HG02571 (cell line): ENCODE measurements around the gene KRT83.

Experiments used
- ATAC-seq: cut with Tn5 transposase; IDR thresholded peaks from one replicate; pipeline ENCODE4 v1.9.1; 2021; ENCODE audit warnings: mild to moderate bottlenecking, moderate library complexity; ENCODE audit not compliant: unreplicated experiment

Gene KRT83

DNA sequence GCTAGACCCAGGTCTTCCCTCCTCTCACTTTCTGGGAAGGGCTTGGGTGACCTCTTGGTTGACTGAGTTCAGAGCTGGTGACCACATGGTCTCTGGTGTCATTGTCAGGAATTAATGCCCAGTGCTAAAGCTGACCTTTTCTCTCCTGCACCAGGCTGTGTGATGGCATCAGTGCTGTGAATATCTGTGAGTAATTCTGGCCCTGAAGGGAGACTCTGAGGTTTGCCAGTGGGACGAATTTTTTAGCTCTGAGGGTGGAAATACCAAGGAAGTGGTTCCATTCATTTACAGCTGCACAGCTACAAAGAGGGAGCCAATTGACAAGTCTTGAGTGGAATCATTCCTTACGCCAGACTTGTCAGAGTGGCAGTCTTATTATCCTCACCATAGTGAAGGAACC is 53.0 kb downstream of the KRT83 start:
- ATAC-seq = no peak

DNA sequence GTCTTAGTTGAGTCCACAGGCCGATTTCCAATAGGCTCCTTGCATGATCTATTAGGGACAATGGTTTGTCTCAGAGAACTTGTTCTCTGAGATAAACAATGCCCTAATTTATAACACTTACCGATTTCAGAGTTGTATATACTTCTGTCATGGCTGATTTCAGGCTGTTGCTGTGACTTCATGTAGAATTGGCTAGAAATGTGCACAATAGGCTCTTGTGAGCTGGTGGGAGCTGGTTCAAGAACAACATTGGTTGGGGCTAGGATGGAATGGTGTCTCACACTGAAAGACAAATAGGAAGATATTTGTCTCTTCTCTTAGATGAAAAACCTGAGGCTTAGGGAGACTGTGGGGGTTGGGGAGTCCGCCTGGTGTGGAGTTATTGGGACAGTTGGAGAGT is 53.5 kb downstream of the KRT83 start:
- no peak for ATAC-seq

DNA sequence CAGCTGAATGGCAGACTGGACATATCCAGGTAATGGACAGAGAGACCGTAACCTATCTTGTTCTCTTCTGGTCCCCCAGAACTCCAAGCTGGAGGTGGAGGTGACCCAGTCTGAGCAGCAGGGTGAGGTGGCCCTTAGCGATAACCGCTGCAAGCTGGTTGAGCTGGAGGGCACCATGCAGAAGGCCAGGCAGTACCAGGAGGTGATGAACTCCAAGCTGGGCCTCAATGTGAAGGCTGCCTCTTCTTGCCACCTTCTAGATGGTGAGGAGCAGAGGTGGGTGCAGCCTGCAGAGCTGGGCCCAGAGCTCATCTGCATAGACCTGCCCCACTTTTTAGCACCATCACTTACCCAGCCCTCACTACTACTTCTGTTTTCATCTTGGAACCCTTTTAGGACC is 53.9 kb downstream of the KRT83 start:
- no peak for ATAC-seq

DNA sequence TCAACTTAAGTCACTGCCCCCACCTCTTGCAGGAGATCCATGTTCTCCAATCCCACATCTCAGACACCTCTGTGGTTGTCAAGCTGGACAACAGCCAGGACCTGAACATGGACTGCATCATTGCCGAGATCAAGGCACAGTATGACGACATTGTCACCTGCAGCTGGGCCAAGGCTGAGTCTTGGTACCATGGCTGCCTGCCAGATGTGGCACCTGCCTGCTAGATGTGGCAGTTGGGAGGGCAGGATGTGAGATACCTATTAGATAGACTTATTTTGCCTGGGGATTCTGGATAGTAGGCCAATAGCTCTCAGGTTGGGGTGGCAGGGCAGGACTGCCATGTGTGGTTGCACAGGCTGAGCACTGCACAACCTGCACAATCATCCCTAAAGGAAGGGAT is 54.7 kb downstream of the KRT83 start:
- ATAC-seq = no peak

DNA sequence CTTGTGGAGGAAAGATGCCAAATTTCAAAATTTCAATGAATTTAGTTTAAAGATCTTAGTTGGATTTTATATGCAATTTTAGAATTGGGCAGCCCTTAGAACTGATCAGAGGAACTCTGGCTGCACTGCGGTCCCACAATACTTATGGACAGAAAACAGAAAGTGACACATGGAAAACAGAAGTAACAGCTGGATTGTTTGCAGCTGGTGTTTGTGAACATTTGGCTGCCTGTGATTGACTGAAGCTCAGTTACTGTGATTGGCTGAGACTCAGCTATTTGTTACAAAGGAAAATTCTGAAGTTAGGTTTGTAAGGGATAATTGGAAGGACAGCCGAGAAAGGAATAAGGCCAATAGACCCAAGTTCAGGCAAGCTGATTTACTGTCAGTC is 56.8 kb downstream of the KRT83 start:
- no peak for ATAC-seq
